Stimulated activated CD4-positive, alpha-beta T cell treated with anti-CD3 and anti-CD28 coated beads, Interleukin-1b, Interleukin-23, amount 100 ng/mL, for 24 hours (primary cell): Measurements from ENCODE around the gene ASF1A.
"Not testable (repeated sequence)": the region's sequence is repeated elsewhere in the genome, so short reads cannot be mapped to it uniquely, and the experiment has no call there.

Experiments
- DNase-seq, 4 experiments: peaks; one replicate each; pipeline ENCODE4 v3.0.0-alpha.2; 2020; ENCODE audit warnings: low read depth in 4 of 4, low spot score in 1 of 4

The ASF1A gene

GRCh38 chr6:118893807-118894424 lies at the start of gene ASF1A:
ASF1A (plus strand) TSS chr6:118894152; CDS start chr6:118894414, 262 bp downstream.
- DNase-seq: peak; percentile 80 to 96 (median 89)

GRCh38 chr6:118844915-118845314 lies 49.0 kb upstream of the ASF1A start:
- no peak for DNase-seq

- DNase-seq: no peak
Measured at GRCh38 chr6:118853408-118853807, 40.5 kb upstream of the ASF1A start.

DNA sequence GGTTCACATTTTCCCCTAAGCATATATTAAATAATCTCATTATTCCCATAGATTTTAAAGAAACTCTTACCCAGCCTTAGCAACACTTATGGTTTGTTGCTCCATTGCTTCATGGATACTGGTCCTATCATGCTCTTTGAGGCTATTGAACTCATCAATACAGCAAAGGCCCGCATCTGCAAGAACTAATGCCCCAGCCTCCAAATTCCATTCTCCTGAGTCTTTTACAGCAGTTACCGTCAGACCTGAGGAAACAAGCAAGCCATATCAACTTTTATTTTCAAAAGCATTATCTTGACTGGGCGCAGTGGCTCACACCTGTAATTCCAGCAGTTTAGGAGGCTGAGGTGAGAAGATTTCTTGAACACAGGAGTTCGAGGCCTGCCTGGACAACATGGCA lies 37.7 kb upstream of the ASF1A start:
- DNase-seq: no peak

GRCh38 chr6:118859517-118860064 lies 34.4 kb upstream of the ASF1A start:
- no peak for DNase-seq

DNA sequence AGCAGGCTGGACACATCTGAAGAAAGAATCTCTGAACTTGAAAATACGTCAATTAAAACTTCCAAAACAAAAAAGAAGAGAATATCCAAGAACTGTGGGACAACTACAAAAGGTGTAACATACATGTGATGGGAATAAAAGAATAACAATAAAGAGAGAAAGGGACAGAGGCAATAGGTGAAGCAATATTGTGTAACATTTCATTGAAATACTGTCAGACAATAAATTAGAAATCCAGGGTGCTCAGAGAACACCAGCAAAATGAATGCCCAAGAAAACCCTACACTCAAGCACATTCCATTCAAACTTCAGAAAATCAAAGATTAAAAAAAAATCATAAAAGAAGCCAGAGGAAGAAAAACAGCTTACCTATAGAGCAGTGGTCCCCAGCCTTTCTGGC lies 33.6 kb upstream of the ASF1A start:
- no peak for DNase-seq

GRCh38 chr6:118860880-118861279 lies 33.1 kb upstream of the ASF1A start:
- no peak for DNase-seq

- no peak for DNase-seq
Measured at GRCh38 chr6:118862443-118862842, 31.5 kb upstream of the ASF1A start.

DNA sequence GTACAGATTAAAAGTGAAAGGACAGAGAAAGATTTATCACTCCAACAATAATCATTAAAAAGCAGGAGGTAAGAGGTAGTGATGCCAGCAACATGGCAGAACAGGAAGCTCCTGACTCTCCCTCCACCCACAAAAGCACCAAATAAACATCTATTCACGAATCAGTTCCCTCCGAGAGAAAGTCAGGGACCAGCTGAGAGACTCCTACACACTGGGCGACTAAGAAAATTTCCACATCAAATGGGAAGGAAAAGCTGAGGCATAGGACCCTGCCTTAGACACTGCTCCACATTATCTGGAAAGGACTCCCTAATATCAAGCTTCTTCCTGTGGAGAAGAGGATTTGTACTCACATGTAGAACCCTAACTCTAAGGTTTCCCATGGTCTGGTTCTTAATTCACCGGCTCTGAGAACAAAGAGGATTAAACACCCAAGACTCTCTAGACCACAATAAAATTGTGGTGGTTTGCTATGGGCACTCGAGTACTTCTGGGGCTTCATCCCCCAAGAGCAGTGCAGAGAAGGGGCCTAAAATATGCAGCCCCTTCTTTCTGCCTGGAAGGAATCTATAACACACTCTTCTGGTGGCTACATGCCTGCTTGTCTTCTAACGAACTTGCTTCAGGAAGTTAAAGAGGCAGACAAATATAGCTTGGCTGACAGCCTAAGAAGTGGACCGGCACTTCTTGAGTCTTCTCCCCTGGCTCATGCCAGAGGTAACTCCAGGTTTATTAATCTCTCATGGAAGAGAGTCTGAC lies 29.4 kb upstream of the ASF1A start:
- no peak for DNase-seq

GRCh38 chr6:118865100-118865391 lies 28.9 kb upstream of the ASF1A start:
- DNase-seq: no peak

GRCh38 chr6:118867181-118867580 lies 26.8 kb upstream of the ASF1A start:
- no peak for DNase-seq

- DNase-seq: not testable (repeated sequence)
Measured at GRCh38 chr6:118868901-118869300, 25.1 kb upstream of the ASF1A start.

- DNase-seq: no peak
Measured at GRCh38 chr6:118869350-118869749, 24.6 kb upstream of the ASF1A start.

DNA sequence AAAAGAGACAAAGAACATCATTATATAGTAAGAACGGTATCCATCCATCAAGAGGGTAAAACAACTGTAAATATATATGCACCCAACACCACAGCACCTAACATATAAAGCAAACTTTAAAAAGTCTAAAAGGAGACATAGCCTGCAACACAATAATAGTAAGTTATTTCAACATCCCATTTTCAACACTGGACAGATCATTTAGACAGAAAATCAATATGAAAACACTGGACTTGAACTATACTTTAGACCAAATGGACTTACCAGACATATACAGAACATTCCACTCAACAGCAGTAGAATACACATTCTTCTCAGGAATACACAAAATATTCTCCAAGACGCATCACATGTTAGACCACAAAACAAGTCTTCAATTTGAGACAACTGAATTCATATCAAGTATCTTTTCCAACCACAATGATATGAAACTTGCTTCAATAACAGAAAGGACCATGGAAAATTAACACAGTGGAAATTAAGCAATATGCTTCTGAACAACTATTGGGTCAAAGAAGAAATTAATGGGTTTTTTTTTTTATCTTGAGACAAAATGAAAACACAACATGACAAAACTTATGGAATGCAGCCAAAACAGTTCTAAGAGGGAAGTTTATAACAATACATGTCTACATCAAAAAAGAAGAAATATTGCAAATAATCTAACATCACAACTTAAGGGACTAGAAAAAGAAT lies 23.9 kb upstream of the ASF1A start:
- DNase-seq: no peak

GRCh38 chr6:118871331-118871730 lies 22.6 kb upstream of the ASF1A start:
- no peak for DNase-seq

DNA sequence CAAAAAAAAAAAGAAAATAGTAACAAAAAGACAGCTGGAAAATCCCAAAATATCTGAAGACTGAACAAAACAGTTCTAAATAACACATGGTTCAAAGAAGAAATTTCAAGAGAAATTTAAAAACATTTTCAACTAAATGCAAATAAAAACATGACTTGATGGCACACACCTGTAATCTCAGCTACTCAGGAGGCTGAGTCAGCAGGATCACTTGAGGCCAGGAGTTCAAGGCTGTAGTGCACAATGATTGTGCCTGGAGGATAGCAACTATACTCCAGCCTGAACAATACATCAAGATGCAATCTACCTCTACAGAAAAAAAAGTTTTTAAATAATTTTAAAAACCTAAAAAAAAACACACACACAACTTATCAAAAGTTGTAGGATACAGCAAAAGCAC lies 21.6 kb upstream of the ASF1A start:
- DNase-seq: no peak

DNA sequence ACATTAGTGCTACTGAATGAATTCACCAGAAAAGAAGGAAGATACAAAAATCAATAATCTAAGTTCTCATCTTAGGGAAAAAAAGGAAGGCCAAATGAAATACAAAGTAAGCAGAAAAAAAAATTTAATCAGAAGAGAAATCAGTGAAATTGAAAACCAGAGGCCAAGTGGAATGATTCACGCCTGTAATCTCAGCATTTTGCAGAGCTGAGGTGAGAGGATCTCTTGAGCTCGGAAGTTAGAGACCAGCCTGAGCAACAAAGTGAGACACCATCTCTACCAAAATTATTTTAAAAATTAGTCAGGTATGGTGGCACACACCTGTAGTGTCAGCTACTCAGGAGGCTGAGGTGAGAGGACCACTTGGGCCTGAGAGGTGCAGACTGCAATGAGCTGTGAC lies 21.2 kb upstream of the ASF1A start:
- DNase-seq: no peak

- no peak for DNase-seq
Measured at GRCh38 chr6:118873239-118873638, 20.7 kb upstream of the ASF1A start.

GRCh38 chr6:118875672-118876071 lies 18.3 kb upstream of the ASF1A start:
- no peak for DNase-seq

- DNase-seq: no peak
Measured at GRCh38 chr6:118876198-118876597, 17.8 kb upstream of the ASF1A start.

GRCh38 chr6:118876814-118877213 lies 17.1 kb upstream of the ASF1A start:
- DNase-seq: no peak

DNA sequence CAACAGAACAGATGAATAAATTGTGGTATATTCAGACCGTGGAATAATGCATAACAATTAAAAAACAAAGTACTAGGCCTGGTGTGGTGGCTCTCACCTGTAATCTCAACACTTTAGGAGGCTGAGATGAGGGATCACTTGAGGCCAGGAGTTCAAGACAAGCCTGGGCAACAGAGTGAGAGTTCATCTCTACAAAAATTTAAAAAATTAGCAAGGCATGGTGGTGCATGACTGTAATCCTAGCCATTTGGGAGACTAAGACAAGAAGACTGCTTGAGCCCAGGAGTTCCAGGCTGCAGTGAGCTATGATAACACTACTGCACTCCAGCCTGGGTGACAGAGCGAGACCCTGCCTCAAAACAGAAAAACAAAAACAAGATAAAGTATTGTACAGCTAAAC lies 16.1 kb upstream of the ASF1A start:
- DNase-seq: no peak
